ENCODE results near the gene ANKDD1A. TPM values are rescaled to one million over a fixed set of nuclear protein-coding genes. Genes with fewer than 3 reads are reported as not detected.

The ANKDD1A gene
- total RNA-seq, 4 donors from 2014 or later, result 2.1 to 3.6 (median 2.8) TPM

GRCh38 chr15:64979252-64979710, 67.6 kb downstream of the ANKDD1A start:
- H3K27me3 ChIP-seq, result no peaks in the 10 kb centered on the region
- no peaks in the 10 kb centered on the region for H3K9me3 ChIP-seq
- H3K36me3 ChIP-seq, result peaks cover 72% of the 10 kb centered on the region
- H3K4me1 ChIP-seq, result peaks cover 5% of the 10 kb centered on the region
- H3K27ac ChIP-seq, result no peak overlapping the region
- TF ChIP-seq EP300 (IDR thresholded peaks at IDR 0.05), result no peak
- TF ChIP-seq POLR2A (IDR thresholded peaks at IDR 0.05), result no peak
- no peak for TF ChIP-seq POLR2AphosphoS5 (IDR thresholded peaks at IDR 0.05)
- TF ChIP-seq, protein P1, sequence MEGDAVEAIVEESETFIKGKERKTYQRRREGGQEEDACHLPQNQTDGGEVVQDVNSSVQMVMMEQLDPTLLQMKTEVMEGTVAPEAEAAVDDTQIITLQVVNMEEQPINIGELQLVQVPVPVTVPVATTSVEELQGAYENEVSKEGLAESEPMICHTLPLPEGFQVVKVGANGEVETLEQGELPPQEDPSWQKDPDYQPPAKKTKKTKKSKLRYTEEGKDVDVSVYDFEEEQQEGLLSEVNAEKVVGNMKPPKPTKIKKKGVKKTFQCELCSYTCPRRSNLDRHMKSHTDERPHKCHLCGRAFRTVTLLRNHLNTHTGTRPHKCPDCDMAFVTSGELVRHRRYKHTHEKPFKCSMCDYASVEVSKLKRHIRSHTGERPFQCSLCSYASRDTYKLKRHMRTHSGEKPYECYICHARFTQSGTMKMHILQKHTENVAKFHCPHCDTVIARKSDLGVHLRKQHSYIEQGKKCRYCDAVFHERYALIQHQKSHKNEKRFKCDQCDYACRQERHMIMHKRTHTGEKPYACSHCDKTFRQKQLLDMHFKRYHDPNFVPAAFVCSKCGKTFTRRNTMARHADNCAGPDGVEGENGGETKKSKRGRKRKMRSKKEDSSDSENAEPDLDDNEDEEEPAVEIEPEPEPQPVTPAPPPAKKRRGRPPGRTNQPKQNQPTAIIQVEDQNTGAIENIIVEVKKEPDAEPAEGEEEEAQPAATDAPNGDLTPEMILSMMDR (IDR thresholded peaks at IDR 0.05), result no peak
- no peak overlapping the region for H3K4me3 ChIP-seq
- no peak for DNase-seq (ENCODE audit: low spot score in 2 of 2)
- WGBS, result 87% methylated on average over 7 of the region's 7 CpGs

GRCh38 chr15:64981812-64982431, 70.2 kb downstream of the ANKDD1A start:
- Histone ChIP-seq H3K27ac (no peak overlapping the region), H3K27me3 (no peaks in the 10 kb centered on the region), H3K9me3 (no peaks in the 10 kb centered on the region), H3K4me1 (peaks cover 22% of the 10 kb centered on the region), H3K4me3 (no peak overlapping the region), H3K36me3 (peaks cover 47% of the 10 kb centered on the region)
- WGBS, result 82% methylated on average over 6 of the region's 6 CpGs
- TF ChIP-seq EP300 (IDR thresholded peaks at IDR 0.05) (no peak), POLR2AphosphoS5 (IDR thresholded peaks at IDR 0.05) (no peak), POLR2A (IDR thresholded peaks at IDR 0.05) (no peak)
- TF ChIP-seq, protein P1 (IDR thresholded peaks at IDR 0.05), result no peak
- no peak for DNase-seq (ENCODE audit: low spot score in 2 of 2)

- 100% methylated on average over 1 of the region's 1 CpG for WGBS
- H3K27ac ChIP-seq, result no peak overlapping the region
- TF ChIP-seq POLR2AphosphoS5 (IDR thresholded peaks at IDR 0.05) (no peak), POLR2A (IDR thresholded peaks at IDR 0.05) (no peak), EP300 (IDR thresholded peaks at IDR 0.05) (no peak)
- TF ChIP-seq, protein P1 (IDR thresholded peaks at IDR 0.05), result no peak
- H3K4me1 ChIP-seq, result peaks cover 27% of the 10 kb centered on the region
- no peak for DNase-seq (ENCODE audit: low spot score in 2 of 2)
- H3K4me3 ChIP-seq, result no peak overlapping the region
- H3K9me3 ChIP-seq, result no peaks in the 10 kb centered on the region
- no peaks in the 10 kb centered on the region for H3K27me3 ChIP-seq
- H3K36me3 ChIP-seq, result peaks cover 41% of the 10 kb centered on the region
Measured at GRCh38 chr15:64982472-64982871, 70.8 kb downstream of the ANKDD1A start.

DNA sequence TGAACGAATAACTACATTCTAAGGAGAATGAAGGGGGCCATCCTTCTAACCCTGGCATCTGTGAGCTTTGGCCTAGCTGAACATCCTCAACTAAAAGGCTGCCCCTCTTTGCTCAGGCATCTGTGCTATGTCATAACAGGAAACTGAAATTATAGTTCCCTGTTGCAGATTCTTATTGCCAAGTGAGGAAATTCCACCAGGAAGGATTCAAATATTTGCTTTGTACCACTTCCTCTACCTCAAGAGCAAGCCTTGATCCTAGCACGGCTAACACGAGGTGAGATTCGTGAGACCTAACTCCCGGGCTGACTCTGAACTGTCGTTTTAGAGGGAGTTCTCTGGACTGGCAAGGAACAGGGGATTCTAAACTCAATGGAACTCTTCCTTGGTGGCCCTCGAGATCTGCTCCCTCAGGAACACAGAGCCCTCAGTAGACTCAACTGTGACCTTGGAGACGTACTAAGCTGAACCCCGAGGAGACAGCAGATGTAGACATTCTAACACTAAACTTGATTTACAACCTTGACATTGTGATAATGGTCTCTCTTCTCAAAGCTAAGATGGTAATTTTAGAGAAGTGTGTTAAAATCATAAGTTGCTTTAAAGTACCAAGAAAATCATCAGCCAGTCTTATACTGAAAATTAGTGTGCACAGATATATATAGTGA, 73.8 kb downstream of the ANKDD1A start:
- Histone ChIP-seq H3K27ac (peak overlapping the region; percentile 46), H3K4me3 (no peak overlapping the region), H3K27me3 (no peaks in the 10 kb centered on the region), H3K36me3 (peaks cover 13% of the 10 kb centered on the region), H3K9me3 (no peaks in the 10 kb centered on the region), H3K4me1 (peaks cover 44% of the 10 kb centered on the region)
- WGBS, result 44% methylated on average over 9 of the region's 9 CpGs
- DNase-seq (ENCODE audit: low spot score in 2 of 2), result no peak
- TF ChIP-seq, protein P1 (IDR thresholded peaks at IDR 0.05), result no peak
- no peak for TF ChIP-seq POLR2A (IDR thresholded peaks at IDR 0.05)
- TF ChIP-seq POLR2AphosphoS5 (IDR thresholded peaks at IDR 0.05), result no peak
- no peak for TF ChIP-seq EP300 (IDR thresholded peaks at IDR 0.05)

DNA sequence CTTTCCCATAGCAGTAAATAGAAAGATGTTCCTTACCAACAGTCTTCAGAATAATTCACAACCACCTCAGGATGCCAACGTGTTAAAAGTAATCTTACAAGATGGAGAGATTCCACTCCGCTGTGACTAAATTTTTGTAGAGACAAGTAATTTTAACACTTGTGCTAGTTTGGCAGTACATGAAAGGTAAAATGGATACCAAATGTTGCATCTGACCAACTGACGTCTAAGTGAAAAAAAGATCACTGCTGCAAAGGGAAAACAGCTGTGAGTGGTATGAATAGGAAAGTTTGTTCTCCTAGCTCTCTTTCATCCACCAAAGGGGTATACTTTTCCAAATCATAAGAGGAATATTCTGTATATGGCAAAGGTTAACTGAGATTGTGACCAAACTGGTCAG, 75.4 kb downstream of the ANKDD1A start:
- no peaks in the 10 kb centered on the region for H3K27me3 ChIP-seq
- peaks cover 8% of the 10 kb centered on the region for H3K36me3 ChIP-seq
- H3K9me3 ChIP-seq, result no peaks in the 10 kb centered on the region
- H3K4me3 ChIP-seq, result no peak overlapping the region
- peaks cover 43% of the 10 kb centered on the region for H3K4me1 ChIP-seq
- TF ChIP-seq EP300 (IDR thresholded peaks at IDR 0.05) (no peak), POLR2AphosphoS5 (IDR thresholded peaks at IDR 0.05) (no peak), POLR2A (IDR thresholded peaks at IDR 0.05) (no peak)
- TF ChIP-seq, protein P1 (IDR thresholded peaks at IDR 0.05), result no peak
- DNase-seq (ENCODE audit: low spot score in 2 of 2), result no peak
- H3K27ac ChIP-seq, result no peak overlapping the region
- WGBS, result 43% methylated on average over 3 of the region's 3 CpGs
